AG09309 (cell line): ENCODE measurements around the gene SERPINB4.

Experiments
- DNase-seq: peaks from one replicate; pipeline ENCODE4 v3.0.0-alpha.2; 2010; ENCODE audit warnings: low read depth
- H3K4me3 ChIP-seq: 2 replicates; pipeline ENCODE4 v1.5.1; 2011; ENCODE audit warnings: mild to moderate bottlenecking, low read depth, low read length, moderate library complexity; ENCODE audit not compliant: control insufficient read depth
- CTCF ChIP-seq: IDR thresholded peaks from 2 replicates; pipeline ENCODE4 v1.5.1; 2011; ENCODE audit warnings: mild to moderate bottlenecking, low read depth, low read length, inconsistent platforms; ENCODE audit not compliant: insufficient read depth, control insufficient read depth; ENCODE audit errors: missing control alignments

Gene SERPINB4

GRCh38 chr18:63590373-63590772, 53.7 kb downstream of the SERPINB4 start:
- DNase-seq: no peak
- no peak for TF ChIP-seq CTCF
- no peak overlapping the region for H3K4me3 ChIP-seq

- no peak overlapping the region for H3K4me3 ChIP-seq
- no peak for DNase-seq
- TF ChIP-seq CTCF: no peak
These were observed 55.1 kb downstream of the SERPINB4 start for GRCh38 chr18:63588909-63589308.
